LNCAP (cell line): ENCODE results near the gene MGRN1.

Experiments used
- TF ChIP-seq, protein P1 (sequence below): fragments of 450-650 bp; IDR thresholded peaks from 2 replicates; pipeline ENCODE4 v1.5.1; 2017; ENCODE audit warnings: mild to moderate bottlenecking

MGRN1 gene

DNA sequence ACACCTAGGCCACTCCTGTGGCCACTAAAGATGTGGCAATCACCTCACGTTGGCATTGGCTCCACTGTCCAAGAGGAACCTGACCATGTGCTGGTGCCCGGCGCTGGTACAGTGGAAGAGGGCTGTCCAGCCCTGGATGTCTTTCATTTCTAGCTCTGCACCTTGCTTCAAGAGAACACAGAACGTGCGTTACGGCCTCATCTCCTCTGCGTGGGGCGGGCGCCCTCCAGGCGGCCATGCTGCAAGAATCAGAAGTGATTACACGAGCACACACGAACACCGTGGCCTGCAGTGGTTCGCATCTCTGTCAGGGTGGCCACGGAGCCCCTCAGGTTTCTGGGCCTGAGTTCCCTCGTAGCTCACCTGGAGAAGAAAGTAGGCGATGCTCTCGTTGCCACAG lies 102.0 kb downstream of the MGRN1 start:
- TF ChIP-seq, protein P1, sequence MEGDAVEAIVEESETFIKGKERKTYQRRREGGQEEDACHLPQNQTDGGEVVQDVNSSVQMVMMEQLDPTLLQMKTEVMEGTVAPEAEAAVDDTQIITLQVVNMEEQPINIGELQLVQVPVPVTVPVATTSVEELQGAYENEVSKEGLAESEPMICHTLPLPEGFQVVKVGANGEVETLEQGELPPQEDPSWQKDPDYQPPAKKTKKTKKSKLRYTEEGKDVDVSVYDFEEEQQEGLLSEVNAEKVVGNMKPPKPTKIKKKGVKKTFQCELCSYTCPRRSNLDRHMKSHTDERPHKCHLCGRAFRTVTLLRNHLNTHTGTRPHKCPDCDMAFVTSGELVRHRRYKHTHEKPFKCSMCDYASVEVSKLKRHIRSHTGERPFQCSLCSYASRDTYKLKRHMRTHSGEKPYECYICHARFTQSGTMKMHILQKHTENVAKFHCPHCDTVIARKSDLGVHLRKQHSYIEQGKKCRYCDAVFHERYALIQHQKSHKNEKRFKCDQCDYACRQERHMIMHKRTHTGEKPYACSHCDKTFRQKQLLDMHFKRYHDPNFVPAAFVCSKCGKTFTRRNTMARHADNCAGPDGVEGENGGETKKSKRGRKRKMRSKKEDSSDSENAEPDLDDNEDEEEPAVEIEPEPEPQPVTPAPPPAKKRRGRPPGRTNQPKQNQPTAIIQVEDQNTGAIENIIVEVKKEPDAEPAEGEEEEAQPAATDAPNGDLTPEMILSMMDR: no peak

DNA sequence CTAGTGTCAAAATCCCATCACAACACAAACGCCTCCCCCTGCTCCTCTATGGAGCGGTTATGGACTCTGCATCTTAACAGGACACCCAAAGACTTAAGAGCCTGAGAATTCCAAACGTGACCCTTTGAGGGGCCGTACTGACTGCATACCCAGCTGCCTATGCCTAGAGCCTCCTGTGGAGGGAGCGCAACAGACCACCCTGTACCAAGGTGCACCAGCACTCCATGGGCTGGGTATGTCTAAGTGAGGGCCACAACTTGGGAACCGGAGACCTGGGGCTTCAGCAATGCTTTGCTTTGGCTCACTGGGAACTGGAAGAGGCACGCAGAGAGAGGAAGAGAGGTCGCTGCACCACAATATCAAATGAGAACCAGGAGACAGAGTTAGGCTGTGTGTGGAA lies 104.0 kb downstream of the MGRN1 start:
- TF ChIP-seq, protein P1: no peak

DNA sequence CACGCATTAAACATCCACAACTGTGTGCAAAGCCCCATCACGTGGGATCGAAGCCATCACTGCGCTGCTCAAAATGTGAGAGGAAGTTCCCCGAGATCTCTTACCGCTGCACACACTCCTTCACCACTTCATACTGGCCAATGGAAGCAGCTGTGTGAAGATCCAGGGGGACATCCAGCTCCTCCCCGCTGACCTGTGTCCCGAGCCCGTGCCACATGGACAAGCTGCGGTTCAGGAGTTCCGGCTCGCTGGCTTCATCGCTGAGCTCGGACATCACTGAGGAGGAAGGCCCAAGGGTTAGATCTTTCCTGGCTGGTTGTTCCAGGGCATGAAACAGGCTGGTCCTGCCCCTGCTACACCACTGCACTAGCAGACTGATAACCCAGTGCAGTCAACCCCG lies 105.2 kb downstream of the MGRN1 start:
- TF ChIP-seq, protein P1: no peak

DNA sequence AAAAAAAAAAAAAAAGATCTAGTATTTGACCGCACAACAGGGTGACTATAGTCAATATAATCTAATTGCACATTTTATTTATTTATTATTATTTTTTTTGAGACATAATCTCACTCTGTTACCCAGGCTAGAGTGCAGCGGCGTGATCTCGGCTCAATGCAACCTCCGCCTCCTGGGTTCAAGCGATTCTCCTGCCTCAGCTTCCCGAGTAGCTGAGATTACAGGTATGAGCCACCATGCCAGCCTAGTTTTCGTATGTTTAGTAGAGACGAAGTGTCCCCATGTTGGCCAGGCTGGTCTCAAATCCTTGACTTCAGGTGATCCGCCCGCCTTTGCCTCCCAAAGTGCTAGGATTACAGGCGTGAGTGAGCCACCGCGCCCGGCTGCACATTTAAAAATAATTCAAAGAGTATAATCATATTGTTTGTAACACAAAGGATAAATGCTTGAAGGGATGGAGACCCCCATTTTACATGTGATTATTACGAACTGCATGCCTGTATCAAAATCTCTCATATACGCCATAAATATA lies 108.7 kb downstream of the MGRN1 start:
- TF ChIP-seq, protein P1: no peak

- TF ChIP-seq, protein P1: no peak
Measured at GRCh38 chr16:4733747-4734062, 109.1 kb downstream of the MGRN1 start.

DNA sequence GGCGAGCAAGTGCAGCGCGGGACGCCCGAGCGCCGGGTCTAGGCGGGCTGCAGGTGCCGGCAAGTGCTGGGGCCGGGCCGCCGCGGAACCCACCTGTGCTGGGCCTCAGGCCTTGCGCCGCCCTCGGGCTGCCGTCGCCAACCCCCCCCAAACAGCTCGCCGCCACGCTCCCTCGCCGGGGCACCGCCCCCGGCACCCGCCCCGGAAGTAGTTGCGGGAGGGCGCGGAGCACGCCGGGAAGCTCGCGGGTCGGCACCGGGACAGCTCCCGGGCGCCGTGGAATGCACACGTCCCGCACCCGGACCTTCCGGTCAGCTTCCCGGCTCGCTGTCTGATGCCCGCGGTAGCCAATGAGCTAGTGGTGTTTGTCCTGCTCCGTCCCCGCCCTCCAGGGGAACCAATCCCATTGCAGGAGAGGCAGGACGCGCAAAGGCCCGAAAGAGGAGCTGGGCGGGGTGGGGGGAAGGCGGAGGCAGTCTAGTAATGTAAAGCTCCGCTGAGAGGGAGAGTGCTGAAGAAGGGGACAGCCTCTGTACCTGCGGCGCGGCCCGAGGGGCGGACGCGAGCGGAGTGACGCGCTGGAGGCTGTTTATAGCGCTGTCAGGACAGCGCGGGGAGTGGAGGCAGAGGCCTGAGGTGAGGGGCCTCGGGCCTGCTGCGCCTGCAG lies 109.6 kb downstream of the MGRN1 start, which contains the start of the genes ANKS3 and DNAAF8:
TSS of gene ANKS3 (minus strand) at position 209 of the 667 bp plus-strand sequence. CDS start 4,122 bp downstream, outside the sequence.
TSS of gene DNAAF8 (plus strand) at position 475 of the 667 bp plus-strand sequence. CDS start 1,978 bp downstream, outside the sequence.
- TF ChIP-seq, protein P1: no peak

- TF ChIP-seq, protein P1: no peak
Measured at GRCh38 chr16:4734730-4735535, 110.3 kb downstream of the MGRN1 start.
